ENCODE data around the gene LST1. TPM values are rescaled to one million over a fixed set of nuclear protein-coding genes. Genes with fewer than 3 reads are reported as not detected.

Gene LST1
- total and polyA plus RNA-seq, 12 donors = 5.8 to 67.8 (median 20.7) TPM

- peak in 1 of 2 donors; percentile 16 for TF ChIP-seq POLR2A (IDR thresholded peaks at IDR 0.05)
- no peak for TF ChIP-seq CTCF (IDR thresholded peaks at IDR 0.05)
- Histone ChIP-seq H3K27ac (peak overlapping the region in 3 of 5 donors; percentile 39 to 99 (median 97)), H3K4me3 (peak overlapping the region in 1 of 4 donors; percentile 72), H3K27me3 (no peaks in the 10 kb centered on the region), H3K36me3 (replicated peaks in 1 of 2) (peaks cover 0 to 42% of the 10 kb centered on the region in 2 donors), H3K4me1 (replicated peaks in 1 of 2) (peaks cover 14 to 17% of the 10 kb centered on the region in 2 donors), H3K9me3 (replicated peaks in 1 of 3) (no peaks in the 10 kb centered on the region)
- no peak for DNase-seq
- intact Hi-C loops (cut with DNase I) = no loop called here
- 20 to 43% (median 31%) methylated on average over 4 of the region's 4 CpGs for WGBS, 4 donors
Observed at GRCh38 chr6:31621991-31622390, 35.9 kb downstream of the LST1 start.

GRCh38 chr6:31622684-31623091, 36.6 kb downstream of the LST1 start:
- H3K9me3 ChIP-seq (replicated peaks in 1 of 3) = no peaks in the 10 kb centered on the region
- H3K4me3 ChIP-seq = no peak overlapping the region
- peaks cover 14 to 17% of the 10 kb centered on the region in 2 donors for H3K4me1 ChIP-seq (replicated peaks in 1 of 2)
- TF ChIP-seq POLR2A (IDR thresholded peaks at IDR 0.05) (no peak), CTCF (IDR thresholded peaks at IDR 0.05) (no peak)
- intact Hi-C loops (cut with DNase I) = no loop called here
- no peak overlapping the region for H3K27ac ChIP-seq
- no peaks in the 10 kb centered on the region for H3K27me3 ChIP-seq
- peaks cover 0 to 49% of the 10 kb centered on the region in 2 donors for H3K36me3 ChIP-seq (replicated peaks in 1 of 2)
- no peak for DNase-seq
- WGBS, 4 donors = 62 to 67% (median 66%) methylated on average over 5 to 10 of the region's 10 CpGs

- no peaks in the 10 kb centered on the region for H3K9me3 ChIP-seq (replicated peaks in 1 of 3)
- intact Hi-C loops (cut with DNase I) = no loop called here
- TF ChIP-seq CTCF (IDR thresholded peaks at IDR 0.05) (no peak), POLR2A (IDR thresholded peaks at IDR 0.05) (no peak)
- no peak overlapping the region for H3K27ac ChIP-seq
- WGBS, 4 donors = 83 to 93% (median 89%) methylated on average over 10 of the region's 10 CpGs
- H3K4me1 ChIP-seq (replicated peaks in 1 of 2) = peaks cover 14 to 17% of the 10 kb centered on the region in 2 donors
- H3K4me3 ChIP-seq = no peak overlapping the region
- DNase-seq = no peak
- H3K36me3 ChIP-seq (replicated peaks in 1 of 2) = peaks cover 0 to 63% of the 10 kb centered on the region in 2 donors
- H3K27me3 ChIP-seq = no peaks in the 10 kb centered on the region
Observed at GRCh38 chr6:31624070-31624469, 38.0 kb downstream of the LST1 start.

- no peaks in the 10 kb centered on the region for H3K9me3 ChIP-seq (replicated peaks in 1 of 3)
- no peak for DNase-seq
- no peaks in the 10 kb centered on the region for H3K27me3 ChIP-seq
- intact Hi-C loops (cut with DNase I) = no loop called here
- H3K27ac ChIP-seq = no peak overlapping the region
- peaks cover 0 to 92% of the 10 kb centered on the region in 2 donors for H3K36me3 ChIP-seq (replicated peaks in 1 of 2)
- H3K4me3 ChIP-seq = no peak overlapping the region
- peaks cover 2 to 11% of the 10 kb centered on the region in 2 donors for H3K4me1 ChIP-seq (replicated peaks in 1 of 2)
- 86 to 94% (median 92%) methylated on average over 4 to 10 of the region's 10 CpGs for WGBS, 4 donors
- TF ChIP-seq POLR2A (IDR thresholded peaks at IDR 0.05) = no peak
- no peak for TF ChIP-seq CTCF (IDR thresholded peaks at IDR 0.05)
Observed at GRCh38 chr6:31626952-31627351, 40.9 kb downstream of the LST1 start.
